CD4-positive, alpha-beta T cell (primary cell): ENCODE results near the gene ZNF853. TPM values are rescaled to one million over a fixed set of nuclear protein-coding genes. Genes with fewer than 3 reads are reported as not detected.

Source experiments
- ATAC-seq: fragments of 200-7000 bp; cut with Tn5 transposase; one replicate; pipeline ENCODE4 v1.10.0; 2022; ENCODE audit warnings: mild to moderate bottlenecking; ENCODE audit not compliant: poor library complexity
- CTCF ChIA-PET: fragments of 350-600 bp; sonication (Branson Sonifier 250); formaldehyde crosslinking; loops from one replicate; lab custom pipeline; 2021; ENCODE audit warnings: antibody characterized with exemption, inconsistent platforms; lab: Charles Lee
- POLR2A ChIA-PET: fragments of 350-600 bp; sonication (Branson Sonifier 250); formaldehyde crosslinking; loops from one replicate; lab custom pipeline; 2021; ENCODE audit warnings: antibody characterized with exemption, inconsistent platforms; lab: Charles Lee
- DNase-seq, 14 experiments: peaks; one replicate each; pipeline ENCODE4 v3.0.0-alpha.2; 2013 to 2020; ENCODE audit warnings: mixed read lengths in 2 of 14
- H3K27ac ChIP-seq, 2 donors: one replicate each; pipeline versions ENCODE4 v1.5.1 to v1.7.0; 2013; ENCODE audit warnings: low read length in 2 of 2, low read depth in 1 of 2, mild to moderate bottlenecking in 1 of 2
- H3K27me3 ChIP-seq, 2 experiments: 1 replicate in 1 of 2; 2 replicates in 1 of 2; pipeline versions ENCODE4 v1.6.1 to v1.7.0; 2013; ENCODE audit warnings: low read length in 2 of 2, control low read depth in 1 of 2, mild to moderate bottlenecking in 1 of 2, moderate library complexity in 1 of 2; ENCODE audit not compliant: insufficient read depth in 2 of 2, control insufficient read depth in 1 of 2
- H3K36me3 ChIP-seq: one replicate; pipeline ENCODE4 v1.6.1; 2013; ENCODE audit warnings: low read length, control low read depth; ENCODE audit not compliant: insufficient read depth
- H3K4me1 ChIP-seq: one replicate; pipeline ENCODE4 v1.6.1; 2013; ENCODE audit warnings: low read length, control low read depth; ENCODE audit not compliant: insufficient read depth
- H3K4me3 ChIP-seq: one replicate; pipeline ENCODE4 v1.5.1; 2013; ENCODE audit warnings: mild to moderate bottlenecking, low read length, moderate library complexity
- H3K9me3 ChIP-seq, 2 experiments: 1 replicate in 1 of 2; 2 replicates in 1 of 2; pipeline versions ENCODE4 v1.6.1 to v1.7.0; 2013; ENCODE audit warnings: low read length in 2 of 2, mild to moderate bottlenecking in 2 of 2, control low read depth in 1 of 2, moderate library complexity in 1 of 2; ENCODE audit not compliant: control insufficient read depth in 1 of 2, insufficient read depth in 1 of 2
- H3K27ac Mint-ChIP-seq: one replicate; pipeline ENCODE4 v1.8.0; 2020; ENCODE audit warnings: mixed read lengths
- H3K27me3 Mint-ChIP-seq: one replicate; pipeline ENCODE4 v1.8.0; 2021; ENCODE audit warnings: mixed read lengths
- H3K36me3 Mint-ChIP-seq: one replicate; pipeline ENCODE4 v1.8.0; 2021; ENCODE audit warnings: low read depth, mixed read lengths
- H3K4me1 Mint-ChIP-seq: one replicate; pipeline ENCODE4 v1.8.0; 2021; ENCODE audit warnings: low read depth, mixed read lengths
- H3K4me3 Mint-ChIP-seq: one replicate; pipeline ENCODE4 v1.8.0; 2020; ENCODE audit warnings: mild to moderate bottlenecking, mixed read lengths
- H3K9me3 Mint-ChIP-seq: one replicate; pipeline ENCODE4 v1.8.0; 2020; ENCODE audit warnings: mixed read lengths
- CTCF ChIP-seq: fragments of 200-600 bp; IDR thresholded peaks from one replicate; pipeline ENCODE4 v1.8.0; 2022; ENCODE audit warnings: antibody characterized with exemption, mild to moderate bottlenecking
- intact Hi-C, 2 experiments: fragments of 100-400 bp; cut with DNase I in 1 of 2; cut with micrococcal nuclease in 1 of 2; formaldehyde crosslinking; loops; one replicate each; pipeline versions ENCODE4 v1.15.1 to v1.9.0; 2023 to 2025; cut with DNase I, micrococcal nuclease
- total RNA-seq, 174 experiments: library from RNA in 2 of 174; stranded (reverse) in 2 of 174; gene quantifications; one replicate each; pipeline ENCODE4 v1.2.3 and lab custom pipeline; 2021 to 2026

The ZNF853 gene
- total RNA-seq, 2 experiments from 2014 or later: 2.5 to 2.7 TPM

GRCh38 chr7:6608794-6609193, 6.6 kb upstream of the ZNF853 start:
- ChIA-PET CTCF (no interaction called here), POLR2A (no interaction called here)
- ATAC-seq: no peak
- intact Hi-C loops: no loop called here
- DNase-seq: no peak
- no peaks in the 10 kb centered on the region for H3K4me1 ChIP-seq
- H3K36me3 ChIP-seq: peaks cover 41% of the 10 kb centered on the region
- no peak overlapping the region for H3K4me3 Mint-ChIP-seq
- no peaks in the 10 kb centered on the region for H3K4me1 Mint-ChIP-seq
- no peak overlapping the region for H3K4me3 ChIP-seq
- no peaks in the 10 kb centered on the region for H3K9me3 ChIP-seq
- H3K27me3 Mint-ChIP-seq: no peaks in the 10 kb centered on the region
- no peak for TF ChIP-seq CTCF
- no peaks in the 10 kb centered on the region for H3K9me3 Mint-ChIP-seq
- no peaks in the 10 kb centered on the region for H3K27me3 ChIP-seq
- H3K27ac ChIP-seq: no peak overlapping the region
- H3K36me3 Mint-ChIP-seq: peaks cover 28% of the 10 kb centered on the region
- no peak overlapping the region for H3K27ac Mint-ChIP-seq

DNA sequence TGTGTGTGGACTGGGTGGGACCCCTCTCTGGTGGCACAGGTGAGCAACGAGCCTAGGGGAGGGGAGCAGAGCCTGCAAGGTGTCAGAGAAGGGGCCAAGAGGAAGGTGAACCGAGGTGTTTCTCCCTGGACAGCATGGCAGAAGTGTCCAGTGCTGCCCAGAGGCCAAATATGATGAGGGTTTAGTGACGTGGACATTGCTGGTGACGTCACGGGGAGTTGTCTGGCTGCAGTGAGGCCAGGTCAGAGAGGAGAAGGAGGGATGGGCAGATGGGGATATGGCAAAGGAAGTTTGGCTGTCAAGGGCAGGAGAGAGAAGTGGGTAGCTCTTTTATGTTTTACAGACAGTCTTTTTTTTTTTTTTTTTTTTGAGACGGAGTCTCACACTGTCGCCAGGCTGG, 2.6 kb upstream of the ZNF853 start:
- no peak for ATAC-seq
- no peaks in the 10 kb centered on the region for H3K36me3 Mint-ChIP-seq
- CTCF ChIA-PET: no interaction called here

DNA sequence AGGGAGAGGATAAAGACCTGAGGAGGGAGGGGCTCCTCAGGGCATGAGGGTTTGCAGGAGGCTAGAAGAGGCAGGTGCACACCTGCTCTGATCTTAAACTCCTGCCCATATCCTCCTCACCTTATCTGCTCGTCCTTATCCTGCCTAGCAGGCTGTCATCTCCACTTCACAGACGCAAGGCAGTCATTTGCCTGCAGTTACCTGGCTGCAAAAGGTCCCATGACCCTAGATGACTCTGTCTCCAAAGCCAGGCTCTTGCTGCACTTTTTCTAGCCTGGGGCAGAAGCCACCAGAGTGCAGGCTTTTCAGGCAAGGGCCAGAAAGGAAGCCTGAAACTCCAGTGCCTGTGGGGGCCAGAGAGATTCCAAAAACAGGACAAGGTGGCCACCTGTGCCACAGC, 1.7 kb upstream of the ZNF853 start:
- DNase-seq (no peak), ATAC-seq (no peak)
- Mint-ChIP-seq H3K27me3 (peaks cover 5% of the 10 kb centered on the region), H3K9me3 (no peaks in the 10 kb centered on the region), H3K4me3 (peak overlapping the region; percentile 70), H3K27ac (no peak overlapping the region), H3K36me3 (no peaks in the 10 kb centered on the region), H3K4me1 (peaks cover 12% of the 10 kb centered on the region)
- CTCF ChIA-PET: no interaction called here
- Histone ChIP-seq H3K27me3 (peaks cover 0 to 11% of the 10 kb centered on the region in 2 experiments), H3K27ac (no peak overlapping the region), H3K4me3 (no peak overlapping the region), H3K9me3 (no peaks in the 10 kb centered on the region), H3K36me3 (peaks cover 11% of the 10 kb centered on the region), H3K4me1 (peaks cover 20% of the 10 kb centered on the region)
- TF ChIP-seq CTCF: no peak
- POLR2A ChIA-PET: no interaction called here
- intact Hi-C loops: no loop called here

More for the DNA sequence above, 2.6 kb upstream of the ZNF853 start:
- no peaks in the 10 kb centered on the region for H3K9me3 ChIP-seq
- peaks cover 5% of the 10 kb centered on the region for H3K27me3 Mint-ChIP-seq
- POLR2A ChIA-PET: no interaction called here
- peaks cover 18% of the 10 kb centered on the region for H3K36me3 ChIP-seq
- intact Hi-C loops: no loop called here
- H3K4me1 Mint-ChIP-seq: peaks cover 10% of the 10 kb centered on the region
- TF ChIP-seq CTCF: no peak
- no peak overlapping the region for H3K4me3 ChIP-seq
- peaks cover 0 to 11% of the 10 kb centered on the region in 2 experiments for H3K27me3 ChIP-seq
- H3K4me3 Mint-ChIP-seq: peak overlapping the region; percentile 50
- H3K4me1 ChIP-seq: peaks cover 20% of the 10 kb centered on the region
- no peak overlapping the region for H3K27ac ChIP-seq
- H3K27ac Mint-ChIP-seq: no peak overlapping the region
- H3K9me3 Mint-ChIP-seq: no peaks in the 10 kb centered on the region
- no peak for DNase-seq
